GM12878 (cell line): ENCODE data around the gene RNASE3.
"Not testable (repeated sequence)": the region's sequence is repeated elsewhere in the genome, so short reads cannot be mapped to it uniquely, and the experiment has no call there.

Experiments used
- CTCF ChIP-seq, 3 experiments: IDR thresholded peaks in 2 of 3; conservative IDR thresholded peaks in 1 of 3; 2 replicates each; pipeline ENCODE4 v1.5.1; 2011; ENCODE audit warnings: low read depth in 3 of 3, low read length in 3 of 3, mild to moderate bottlenecking in 3 of 3, control low read depth in 2 of 3, moderate library complexity in 2 of 3, inconsistent platforms in 1 of 3, mixed read lengths in 1 of 3; ENCODE audit not compliant: control insufficient read depth in 2 of 3, insufficient read depth in 1 of 3; ENCODE audit errors: extremely low read depth in 1 of 3
- E2F4 ChIP-seq: IDR thresholded peaks from 2 replicates; pipeline ENCODE4 v1.6.1; 2012; ENCODE audit warnings: low read depth, low read length, improper control_type of control experiment
- USF1 ChIP-seq: IDR thresholded peaks from 2 replicates; pipeline ENCODE4 v1.6.1; 2011; ENCODE audit warnings: borderline replicate concordance, low read depth, mild to moderate bottlenecking, moderate library complexity, mixed read lengths, low read length; ENCODE audit not compliant: insufficient read depth; ENCODE audit errors: extremely low read length
- ZZZ3 ChIP-seq: IDR thresholded peaks from 2 replicates; pipeline ENCODE4 v1.6.1; 2011; ENCODE audit warnings: low read depth; ENCODE audit not compliant: control insufficient read depth, insufficient read length

DNA sequence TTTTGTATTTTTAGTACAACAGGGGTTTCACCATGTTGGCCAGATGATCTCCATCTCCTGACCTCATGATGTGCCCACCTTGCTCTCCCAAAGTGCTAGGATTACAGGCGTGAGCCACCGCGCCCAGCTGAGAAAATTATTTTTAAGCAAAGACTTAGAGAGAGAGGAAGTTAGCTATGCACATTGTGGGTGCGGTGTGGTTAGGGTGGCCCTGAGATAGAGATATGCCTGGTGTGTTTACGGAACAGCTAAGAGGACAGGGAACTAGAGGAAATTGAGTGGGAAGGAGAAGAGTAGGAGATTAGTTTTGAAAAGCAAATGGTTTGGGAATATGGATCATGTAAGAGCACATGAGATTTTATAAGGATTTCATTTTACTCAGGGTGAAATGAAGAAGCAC is 10.0 kb upstream of the RNASE3 start:
- TF ChIP-seq CTCF (IDR thresholded peaks at IDR 0.05 in 2 of 3, conservative IDR thresholded peaks at IDR 0.05 in 1 of 3; ENCODE audit: control insufficient read depth in 2 of 3, extremely low read depth in 1 of 3, insufficient read depth in 1 of 3, low read depth in 3 of 3, low read length in 3 of 3); ZZZ3; USF1; E2F4: not testable (repeated sequence)
